ENCODE data around the gene CARNS1.

The CARNS1 gene

DNA sequence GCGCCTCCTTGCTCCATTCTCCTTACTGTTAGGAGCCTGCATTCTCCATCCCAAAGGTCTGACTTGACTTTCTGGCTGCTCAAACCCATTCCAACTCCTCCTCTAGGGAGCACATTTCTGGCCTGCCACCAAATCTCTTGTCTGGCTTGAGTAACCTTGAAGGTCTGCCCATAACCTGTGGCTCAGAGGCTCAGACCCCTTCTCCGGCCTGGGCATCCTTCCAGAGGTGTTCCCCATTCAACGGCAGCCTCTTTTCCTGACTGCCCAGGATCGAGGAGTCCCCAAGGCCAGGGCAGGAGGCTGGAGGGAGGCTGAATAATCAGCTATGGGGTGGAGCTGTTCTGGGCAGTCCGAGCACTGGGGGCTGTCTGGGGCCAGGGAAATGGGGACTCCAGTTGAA lies 21.5 kb upstream of the CARNS1 start:
- TF ChIP-seq ZNF274 (IDR thresholded peaks at IDR 0.05; ENCODE audit: low read depth, low read length) = no peak
- no peak for TF ChIP-seq YY1 (IDR thresholded peaks at IDR 0.05; ENCODE audit: insufficient read depth, insufficient read length)
- no peak for TF ChIP-seq SUZ12 (IDR thresholded peaks at IDR 0.05; ENCODE audit: extremely low read depth, insufficient read depth, insufficient read length)
- Histone ChIP-seq H3K9me3 (ENCODE audit: insufficient read depth, low read length) (no peaks in the 10 kb centered on the region), H3K4me1 (ENCODE audit: insufficient read depth, insufficient read length) (peaks cover 23% of the 10 kb centered on the region), H3K36me3 (ENCODE audit: insufficient read depth, insufficient read length, low read length) (peaks cover 63% of the 10 kb centered on the region), H3K4me3 (ENCODE audit: insufficient read length, low read depth) (no peak overlapping the region), H3K9ac (ENCODE audit: insufficient read length, low read depth) (peak overlapping the region; percentile 50), H3K27me3 (ENCODE audit: insufficient read depth, insufficient read length) (peaks cover 7% of the 10 kb centered on the region)
- DNase-seq (ENCODE audit: low read depth, low spot score) = no peak

- Histone ChIP-seq H3K4me3 (ENCODE audit: insufficient read length, low read depth) (no peak overlapping the region), H3K36me3 (ENCODE audit: insufficient read depth, insufficient read length, low read length) (peaks cover 73% of the 10 kb centered on the region), H3K27me3 (ENCODE audit: insufficient read depth, insufficient read length) (peaks cover 7% of the 10 kb centered on the region), H3K4me1 (ENCODE audit: insufficient read depth, insufficient read length) (peaks cover 23% of the 10 kb centered on the region), H3K9ac (ENCODE audit: insufficient read length, low read depth) (no peak overlapping the region), H3K9me3 (ENCODE audit: insufficient read depth, low read length) (no peaks in the 10 kb centered on the region)
- DNase-seq (ENCODE audit: low read depth, low spot score) = no peak
- TF ChIP-seq SUZ12 (IDR thresholded peaks at IDR 0.05; ENCODE audit: extremely low read depth, insufficient read depth, insufficient read length) (no peak), YY1 (IDR thresholded peaks at IDR 0.05; ENCODE audit: insufficient read depth, insufficient read length) (no peak), ZNF274 (IDR thresholded peaks at IDR 0.05; ENCODE audit: low read depth, low read length) (no peak)
These were observed 19.8 kb upstream of the CARNS1 start for GRCh38 chr11:67395555-67396258.

DNA sequence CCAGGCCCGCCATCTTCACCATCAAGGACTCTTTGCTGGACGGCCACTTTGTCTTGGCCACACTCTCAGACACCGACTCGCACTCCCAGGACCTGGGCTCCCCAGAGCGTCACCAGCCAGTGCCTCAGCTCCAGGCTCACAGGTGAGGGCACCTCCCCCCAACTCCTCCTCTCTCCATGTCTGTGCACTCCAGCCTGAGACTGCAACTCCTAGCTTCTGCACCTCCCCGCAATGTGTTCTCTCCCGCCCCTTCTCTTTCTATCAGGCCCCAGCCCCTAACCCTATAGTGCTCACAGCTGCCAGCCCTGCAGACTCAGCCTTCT lies 19.3 kb upstream of the CARNS1 start:
- Histone ChIP-seq H3K9me3 (ENCODE audit: insufficient read depth, low read length) (no peaks in the 10 kb centered on the region), H3K36me3 (ENCODE audit: insufficient read depth, insufficient read length, low read length) (peaks cover 74% of the 10 kb centered on the region), H3K9ac (ENCODE audit: insufficient read length, low read depth) (no peak overlapping the region), H3K4me1 (ENCODE audit: insufficient read depth, insufficient read length) (peaks cover 23% of the 10 kb centered on the region), H3K27me3 (ENCODE audit: insufficient read depth, insufficient read length) (peaks cover 7% of the 10 kb centered on the region), H3K4me3 (ENCODE audit: insufficient read length, low read depth) (no peak overlapping the region)
- TF ChIP-seq SUZ12 (IDR thresholded peaks at IDR 0.05; ENCODE audit: extremely low read depth, insufficient read depth, insufficient read length) (no peak), YY1 (IDR thresholded peaks at IDR 0.05; ENCODE audit: insufficient read depth, insufficient read length) (no peak), ZNF274 (IDR thresholded peaks at IDR 0.05; ENCODE audit: low read depth, low read length) (no peak)
- DNase-seq (ENCODE audit: low read depth, low spot score) = no peak

- DNase-seq (ENCODE audit: low read depth, low spot score) = no peak
- Histone ChIP-seq H3K4me1 (ENCODE audit: insufficient read depth, insufficient read length) (peaks cover 23% of the 10 kb centered on the region), H3K27me3 (ENCODE audit: insufficient read depth, insufficient read length) (peaks cover 7% of the 10 kb centered on the region), H3K4me3 (ENCODE audit: insufficient read length, low read depth) (no peak overlapping the region), H3K9ac (ENCODE audit: insufficient read length, low read depth) (no peak overlapping the region), H3K9me3 (ENCODE audit: insufficient read depth, low read length) (no peaks in the 10 kb centered on the region), H3K36me3 (ENCODE audit: insufficient read depth, insufficient read length, low read length) (peaks cover 74% of the 10 kb centered on the region)
- no peak for TF ChIP-seq ZNF274 (IDR thresholded peaks at IDR 0.05; ENCODE audit: low read depth, low read length)
These were observed 18.7 kb upstream of the CARNS1 start for GRCh38 chr11:67396587-67397389.

GRCh38 chr11:67397536-67397935 lies 17.9 kb upstream of the CARNS1 start:
- Histone ChIP-seq H3K9me3 (ENCODE audit: insufficient read depth, low read length) (no peaks in the 10 kb centered on the region), H3K4me3 (ENCODE audit: insufficient read length, low read depth) (no peak overlapping the region)

DNA sequence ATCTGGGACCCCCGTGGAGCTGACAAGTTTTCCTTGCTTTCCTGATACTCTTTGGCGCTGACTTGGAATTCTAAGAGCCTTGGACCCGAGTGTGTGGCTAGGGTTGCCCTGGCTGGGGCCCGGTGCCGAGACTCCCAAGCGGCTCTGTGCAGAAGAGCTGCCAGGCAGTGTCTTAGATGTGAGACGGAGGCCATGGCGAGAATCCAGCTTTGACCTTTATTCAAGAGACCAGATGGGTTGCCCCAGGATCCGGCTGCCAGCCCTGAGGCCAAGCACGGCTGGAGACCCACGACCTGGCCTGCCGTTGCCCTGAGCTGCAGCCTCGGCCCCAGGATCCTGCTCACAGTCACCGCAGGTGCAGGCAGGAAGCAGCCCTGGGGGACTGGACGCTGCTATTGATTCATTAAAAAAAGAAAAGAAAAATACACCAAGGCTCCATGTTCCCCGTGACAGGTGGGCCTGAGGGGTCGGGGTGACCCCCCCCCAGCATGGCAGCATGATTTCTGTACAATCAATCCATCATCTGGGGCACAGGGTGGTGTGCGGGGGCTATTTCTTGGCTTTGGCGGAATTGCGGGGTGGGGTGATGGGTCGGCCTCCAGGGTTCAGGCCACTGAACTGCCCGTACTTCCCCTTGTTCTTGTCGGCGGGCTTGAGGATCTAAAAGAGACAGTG lies 17.4 kb upstream of the CARNS1 start:
- H3K9me3 ChIP-seq (ENCODE audit: insufficient read depth, low read length) = no peaks in the 10 kb centered on the region
- no peak overlapping the region for H3K9ac ChIP-seq (ENCODE audit: insufficient read length, low read depth)
- no peak for TF ChIP-seq ZNF274 (IDR thresholded peaks at IDR 0.05; ENCODE audit: low read depth, low read length)
- TF ChIP-seq SUZ12 (IDR thresholded peaks at IDR 0.05; ENCODE audit: extremely low read depth, insufficient read depth, insufficient read length) = no peak
- TF ChIP-seq YY1 (IDR thresholded peaks at IDR 0.05; ENCODE audit: insufficient read depth, insufficient read length) = no peak
- H3K4me3 ChIP-seq (ENCODE audit: insufficient read length, low read depth) = no peak overlapping the region
- H3K4me1 ChIP-seq (ENCODE audit: insufficient read depth, insufficient read length) = peaks cover 25% of the 10 kb centered on the region
- H3K36me3 ChIP-seq (ENCODE audit: insufficient read depth, insufficient read length, low read length) = peaks cover 70% of the 10 kb centered on the region
- DNase-seq (ENCODE audit: low read depth, low spot score) = no peak
- H3K27me3 ChIP-seq (ENCODE audit: insufficient read depth, insufficient read length) = no peaks in the 10 kb centered on the region

More at GRCh38 chr11:67397536-67397935, 17.9 kb upstream of the CARNS1 start:
- TF ChIP-seq SUZ12 (IDR thresholded peaks at IDR 0.05; ENCODE audit: extremely low read depth, insufficient read depth, insufficient read length) = no peak
- DNase-seq (ENCODE audit: low read depth, low spot score) = no peak
- H3K27me3 ChIP-seq (ENCODE audit: insufficient read depth, insufficient read length) = peaks cover 2% of the 10 kb centered on the region
- H3K4me1 ChIP-seq (ENCODE audit: insufficient read depth, insufficient read length) = peaks cover 24% of the 10 kb centered on the region
- peaks cover 74% of the 10 kb centered on the region for H3K36me3 ChIP-seq (ENCODE audit: insufficient read depth, insufficient read length, low read length)
- peak overlapping the region; percentile 33 for H3K9ac ChIP-seq (ENCODE audit: insufficient read length, low read depth)
